ENCODE results near the gene KRTAP12-1.

The KRTAP12-1 gene

GRCh38 chr21:44636209-44637017, 45.5 kb downstream of the KRTAP12-1 start:
- no peak for ATAC-seq
- TF ChIP-seq PATZ1 (CRISPR knock-in tag; IDR thresholded peaks at IDR 0.05; ENCODE audit: borderline replicate concordance): no peak
- TF ChIP-seq ARNTL (CRISPR knock-in tag; IDR thresholded peaks at IDR 0.05; ENCODE audit: borderline replicate concordance, low read depth): no peak
- no peak for TF ChIP-seq ZC3H10 (CRISPR knock-in tag; IDR thresholded peaks at IDR 0.05)
- TF ChIP-seq CREB5 (CRISPR knock-in tag; IDR thresholded peaks at IDR 0.05; ENCODE audit: low read depth): no peak
- no peak for TF ChIP-seq ZFP3 (CRISPR knock-in tag; IDR thresholded peaks at IDR 0.05)
- TF ChIP-seq CSDC2 (CRISPR knock-in tag; IDR thresholded peaks at IDR 0.05): no peak

- ATAC-seq: no peak
- TF ChIP-seq ARNTL (CRISPR knock-in tag; IDR thresholded peaks at IDR 0.05; ENCODE audit: borderline replicate concordance, low read depth) (no peak), TCF4 (CRISPR knock-in tag; IDR thresholded peaks at IDR 0.05; ENCODE audit: borderline replicate concordance) (no peak), POU6F1 (CRISPR knock-in tag; IDR thresholded peaks at IDR 0.05; ENCODE audit: borderline replicate concordance, low read depth) (no peak), PATZ1 (CRISPR knock-in tag; IDR thresholded peaks at IDR 0.05; ENCODE audit: borderline replicate concordance) (no peak), OSR1 (CRISPR knock-in tag; IDR thresholded peaks at IDR 0.05) (no peak), RARB (CRISPR knock-in tag; IDR thresholded peaks at IDR 0.05) (no peak), ZFP30 (CRISPR knock-in tag; IDR thresholded peaks at IDR 0.05) (no peak), ZNF565 (CRISPR knock-in tag; conservative IDR thresholded peaks at IDR 0.05; ENCODE audit: low read depth) (no peak), ZFP3 (CRISPR knock-in tag; IDR thresholded peaks at IDR 0.05) (no peak), BACH2 (CRISPR knock-in tag; IDR thresholded peaks at IDR 0.05; ENCODE audit: borderline replicate concordance) (no peak), PPARA (CRISPR knock-in tag; IDR thresholded peaks at IDR 0.05; ENCODE audit: borderline replicate concordance) (no peak), CSRNP3 (CRISPR knock-in tag; IDR thresholded peaks at IDR 0.05) (no peak), CREB5 (CRISPR knock-in tag; IDR thresholded peaks at IDR 0.05; ENCODE audit: low read depth) (no peak), ISL1 (CRISPR knock-in tag; IDR thresholded peaks at IDR 0.05) (no peak), TOX (CRISPR knock-in tag; IDR thresholded peaks at IDR 0.05; ENCODE audit: borderline replicate concordance) (no peak), ZNF8 (CRISPR knock-in tag; IDR thresholded peaks at IDR 0.05) (no peak), ZNF70 (CRISPR knock-in tag; IDR thresholded peaks at IDR 0.05) (no peak), SNAI2 (CRISPR knock-in tag; IDR thresholded peaks at IDR 0.05) (no peak), CSDC2 (CRISPR knock-in tag; IDR thresholded peaks at IDR 0.05) (no peak), GLIS3 (CRISPR knock-in tag; IDR thresholded peaks at IDR 0.05) (no peak)
Measured at GRCh38 chr21:44632067-44632466, 49.9 kb downstream of the KRTAP12-1 start.

Data from SK-N-SH treated with all-trans-retinoic acid at 6 μM for 48 hours (cell line).